Activated CD8-positive, alpha-beta memory T cell treated with anti-CD3 and anti-CD28 coated beads, Interleukin-2, amount 10 ng/mL, durations not matched to agents 7 days and 5 days (primary cell): ENCODE measurements around the gene OR2AG1. TPM values are rescaled to one million over a fixed set of nuclear protein-coding genes. Genes with fewer than 3 reads are reported as not detected.
A peak's percentile ranks its signal among the peaks of the same experiment; 100 is the strongest.

Experiments
- ATAC-seq: fragments of 150-1000 bp; cut with Tn5 transposase; one replicate; pipeline ENCODE4 v1.10.0; 2021; ENCODE audit warnings: moderate library complexity
- CTCF ChIA-PET: fragments of 350-600 bp; sonication (Branson Sonifier 250); formaldehyde crosslinking; loops from one replicate; lab custom pipeline; 2021; ENCODE audit warnings: antibody characterized with exemption; lab: Charles Lee
- DNase-seq: peaks from one replicate; pipeline ENCODE4 v3.0.0-alpha.2; 2020
- H3K27ac Mint-ChIP-seq: one replicate; pipeline ENCODE4 v1.8.0; 2021; ENCODE audit warnings: mild to moderate bottlenecking, mixed read lengths
- H3K27me3 Mint-ChIP-seq: one replicate; pipeline ENCODE4 v1.8.0; 2021; ENCODE audit warnings: mixed read lengths
- H3K36me3 Mint-ChIP-seq: one replicate; pipeline ENCODE4 v1.8.0; 2021; ENCODE audit warnings: mild to moderate bottlenecking, mixed read lengths
- H3K4me1 Mint-ChIP-seq: one replicate; pipeline ENCODE4 v1.8.0; 2021; ENCODE audit warnings: mixed read lengths
- H3K4me3 Mint-ChIP-seq: one replicate; pipeline ENCODE4 v1.8.0; 2021; ENCODE audit warnings: mild to moderate bottlenecking, moderate library complexity, mixed read lengths
- H3K9me3 Mint-ChIP-seq: one replicate; pipeline ENCODE4 v1.8.0; 2022; ENCODE audit warnings: low read depth, mixed read lengths
- total RNA-seq, 2 experiments: library from RNA; stranded (reverse); gene quantifications; one replicate each; pipeline ENCODE4 v1.2.3, GENCODE V29; 2021

OR2AG1 gene
- total RNA-seq, 2 experiments from 2014 or later, result not detected

DNA sequence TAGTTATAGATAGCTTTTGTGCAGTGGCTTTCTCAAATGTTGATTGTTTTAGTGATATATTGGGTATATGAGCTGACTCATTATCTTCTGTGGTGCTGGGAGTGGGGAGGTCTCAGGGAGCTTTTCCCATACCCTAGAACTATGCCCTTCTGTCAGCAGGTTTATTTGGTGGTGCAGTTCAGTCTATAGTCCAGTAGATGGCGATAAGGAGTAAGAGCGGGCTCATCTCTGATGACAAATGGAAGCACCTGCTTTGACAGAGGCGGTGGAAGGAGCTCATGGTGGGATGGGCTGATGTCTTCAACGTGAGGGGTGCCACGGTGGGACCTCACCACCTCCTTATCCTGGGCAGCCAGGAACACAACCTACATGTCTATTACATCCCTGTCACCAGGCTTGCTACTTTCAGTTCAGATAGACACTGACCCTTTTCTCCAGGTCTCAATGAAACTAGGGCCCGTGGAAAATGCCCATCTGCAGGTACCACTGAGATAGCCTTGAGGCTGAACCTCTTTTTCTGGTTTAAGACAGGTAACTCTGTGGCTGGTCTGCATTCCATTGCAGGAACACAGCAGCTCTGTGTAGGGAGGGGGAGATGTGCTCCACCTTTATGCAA is 29.7 kb downstream of the OR2AG1 start:
- Mint-ChIP-seq H3K4me1 (no peaks in the 10 kb centered on the region), H3K9me3 (no peaks in the 10 kb centered on the region), H3K36me3 (no peaks in the 10 kb centered on the region), H3K27ac (no peak overlapping the region), H3K27me3 (peaks cover 23% of the 10 kb centered on the region), H3K4me3 (no peak overlapping the region)
- DNase-seq (peak; percentile 46), ATAC-seq (peak; percentile 76)
- CTCF ChIA-PET, result interaction anchor here (0.8 to 2.1 kb wide), 23 partner anchors 10 to 875 kb away, joined by 3 to 13 read pairs (median 3); partner anchors contain the start of genes MRPL17, OR2AG1 and OR6A2

DNA sequence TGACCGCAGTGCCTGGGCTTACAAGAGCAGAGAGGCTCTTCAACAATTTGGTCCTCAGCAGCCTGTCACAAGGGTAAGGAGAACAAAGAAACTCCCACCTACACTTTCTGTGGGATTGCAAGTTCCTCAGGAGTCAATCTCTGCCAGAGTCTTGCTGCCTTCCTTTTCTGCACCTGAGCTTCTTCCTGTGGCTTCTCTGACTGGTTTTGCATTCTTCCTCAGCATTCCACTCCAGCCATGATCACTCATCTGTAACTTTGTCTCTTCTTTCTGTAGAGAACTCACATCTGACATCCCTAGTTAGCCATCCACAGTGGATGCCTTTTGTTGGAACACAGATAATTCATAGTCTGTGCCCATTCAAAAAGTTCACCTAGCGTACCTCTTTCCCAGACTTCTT is 30.8 kb downstream of the OR2AG1 start:
- H3K9me3 Mint-ChIP-seq, result no peaks in the 10 kb centered on the region
- DNase-seq, result no peak
- no peak overlapping the region for H3K4me3 Mint-ChIP-seq
- no peak overlapping the region for H3K27ac Mint-ChIP-seq
- CTCF ChIA-PET, result interaction anchor here (1.4 kb wide), 1 partner anchor 79 kb away, joined by 3 read pairs; no protein-coding TSS in a partner anchor
- no peak for ATAC-seq
- no peaks in the 10 kb centered on the region for H3K4me1 Mint-ChIP-seq
- H3K36me3 Mint-ChIP-seq, result no peaks in the 10 kb centered on the region
- peaks cover 18% of the 10 kb centered on the region for H3K27me3 Mint-ChIP-seq

DNA sequence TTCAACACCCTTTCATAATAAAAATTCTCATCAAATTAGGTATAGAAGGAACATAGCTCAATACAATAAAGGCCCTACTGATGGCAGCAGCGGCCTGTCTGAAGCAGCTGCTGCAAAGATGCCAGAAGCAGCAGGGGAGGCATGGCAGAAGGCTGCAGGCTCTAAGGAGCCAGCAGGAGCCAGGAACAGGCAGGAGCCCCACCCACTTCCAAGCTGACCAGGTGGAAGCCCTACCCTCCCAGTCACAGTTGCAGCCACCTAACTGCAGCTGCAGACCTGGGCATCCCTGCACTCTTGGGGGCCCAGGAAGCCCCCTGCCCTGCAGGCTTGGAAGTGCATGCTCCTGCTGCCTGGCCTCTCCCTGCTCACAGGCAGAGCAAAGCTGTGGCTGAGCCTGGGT is 34.9 kb downstream of the OR2AG1 start:
- Mint-ChIP-seq H3K9me3 (no peaks in the 10 kb centered on the region), H3K4me3 (no peak overlapping the region), H3K4me1 (no peaks in the 10 kb centered on the region), H3K36me3 (no peaks in the 10 kb centered on the region), H3K27ac (no peak overlapping the region), H3K27me3 (peaks cover 10% of the 10 kb centered on the region)
- ATAC-seq (no peak), DNase-seq (no peak)
- CTCF ChIA-PET, result no interaction called here

- CTCF ChIA-PET, result no interaction called here
- no peaks in the 10 kb centered on the region for H3K36me3 Mint-ChIP-seq
- H3K27me3 Mint-ChIP-seq, result peaks cover 9% of the 10 kb centered on the region
Measured at GRCh38 chr11:6818967-6819366, 36.1 kb downstream of the OR2AG1 start.

DNA sequence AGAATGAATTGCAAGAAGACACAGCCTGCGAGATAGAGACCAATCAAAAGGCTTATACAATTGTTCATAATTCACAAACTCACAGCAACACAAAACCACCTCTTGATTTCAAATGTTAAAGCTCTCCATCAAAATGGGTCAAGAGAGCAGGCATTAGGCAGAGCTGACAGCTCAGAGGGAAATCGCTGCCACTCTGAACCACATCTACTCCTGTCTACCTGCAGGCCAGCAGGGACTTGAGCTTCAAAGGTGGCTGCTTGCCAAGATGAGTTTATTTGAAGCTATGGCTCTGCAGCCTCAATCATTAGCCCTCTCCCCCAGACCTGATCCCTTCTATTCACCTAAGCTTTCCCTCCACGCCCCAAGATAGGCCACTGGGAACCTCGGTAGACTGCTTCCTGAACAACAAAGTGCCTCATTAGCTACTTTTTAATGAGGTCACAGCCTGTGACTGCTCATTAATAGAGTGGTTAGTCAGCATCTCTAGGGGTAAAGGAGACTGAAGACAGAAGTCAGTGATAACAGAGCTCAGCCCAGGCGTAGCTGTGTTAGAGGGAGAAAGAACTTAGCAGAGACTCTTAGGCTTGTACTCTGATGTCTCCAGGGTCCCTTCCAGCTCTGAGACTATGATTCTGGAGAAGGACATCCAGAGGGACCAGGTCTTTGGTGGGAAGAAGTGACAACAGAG is 41.5 kb downstream of the OR2AG1 start:
- CTCF ChIA-PET, result interaction anchor here (2.1 kb wide), 1 partner anchor 12 kb away, joined by 13 read pairs; no protein-coding TSS in a partner anchor
- DNase-seq (no peak), ATAC-seq (no peak)
- Mint-ChIP-seq H3K4me3 (no peak overlapping the region), H3K27ac (no peak overlapping the region), H3K9me3 (no peaks in the 10 kb centered on the region), H3K27me3 (peaks cover 10% of the 10 kb centered on the region), H3K36me3 (no peaks in the 10 kb centered on the region), H3K4me1 (no peaks in the 10 kb centered on the region)

More at GRCh38 chr11:6818967-6819366, 36.1 kb downstream of the OR2AG1 start:
- Mint-ChIP-seq H3K4me1 (no peaks in the 10 kb centered on the region), H3K27ac (no peak overlapping the region), H3K9me3 (no peaks in the 10 kb centered on the region), H3K4me3 (no peak overlapping the region)
- DNase-seq (no peak), ATAC-seq (no peak)

DNA sequence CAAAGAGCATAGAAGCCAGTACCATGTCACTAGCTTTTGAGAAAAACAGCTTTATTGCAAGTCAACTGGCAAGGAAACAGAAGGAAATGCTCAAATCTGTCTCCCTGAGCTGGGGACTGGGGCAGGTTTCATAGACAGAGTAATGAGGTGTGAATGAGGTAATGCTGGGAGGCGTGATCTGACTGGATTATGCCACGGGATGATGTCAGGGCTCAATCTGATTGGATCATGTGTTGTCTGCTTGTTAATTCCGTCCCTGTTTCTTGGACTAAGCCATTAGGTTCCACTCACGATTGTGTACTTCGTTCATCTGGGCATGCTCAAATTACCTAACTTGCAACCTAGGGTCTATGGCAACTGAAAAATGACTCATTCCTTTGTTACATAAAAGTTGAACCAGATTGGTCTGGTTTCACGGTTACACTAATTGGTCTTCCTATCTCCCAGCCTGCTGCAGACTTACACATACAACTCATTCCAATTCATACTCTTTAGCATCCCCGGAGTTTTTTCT is 42.5 kb downstream of the OR2AG1 start:
- peaks cover 10% of the 10 kb centered on the region for H3K27me3 Mint-ChIP-seq
- H3K27ac Mint-ChIP-seq, result no peak overlapping the region
- H3K36me3 Mint-ChIP-seq, result no peaks in the 10 kb centered on the region
- CTCF ChIA-PET, result interaction anchor here (2.1 kb wide), 1 partner anchor 13 kb away, joined by 13 read pairs; no protein-coding TSS in a partner anchor
- ATAC-seq (no peak), DNase-seq (no peak)
- no peaks in the 10 kb centered on the region for H3K9me3 Mint-ChIP-seq
- H3K4me3 Mint-ChIP-seq, result no peak overlapping the region
- H3K4me1 Mint-ChIP-seq, result no peaks in the 10 kb centered on the region

DNA sequence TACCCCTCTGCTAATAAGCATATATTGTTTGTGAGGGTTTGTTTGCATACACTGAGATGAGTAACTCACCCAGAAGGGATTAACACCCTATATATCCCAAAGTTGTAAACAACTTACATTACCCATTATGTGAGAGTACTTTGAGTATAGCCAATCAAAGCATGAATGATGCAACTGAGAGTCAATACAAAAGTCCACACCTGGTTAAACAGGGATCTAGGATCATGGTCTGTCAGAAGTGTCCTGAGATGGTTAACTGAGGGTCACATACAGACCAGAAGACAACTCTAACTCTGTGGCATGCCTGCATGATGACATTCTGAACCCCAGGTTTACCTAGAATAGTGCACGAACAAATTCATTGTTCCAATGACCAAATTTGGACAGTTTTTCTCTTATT is 45.3 kb downstream of the OR2AG1 start:
- Mint-ChIP-seq H3K27ac (no peak overlapping the region), H3K9me3 (no peaks in the 10 kb centered on the region), H3K36me3 (no peaks in the 10 kb centered on the region), H3K4me1 (no peaks in the 10 kb centered on the region), H3K27me3 (peaks cover 13% of the 10 kb centered on the region), H3K4me3 (no peak overlapping the region)
- DNase-seq, result no peak
- CTCF ChIA-PET, result interaction anchor here (1.2 kb wide), 1 partner anchor 16 kb away, joined by 3 read pairs; no protein-coding TSS in a partner anchor
- no peak for ATAC-seq

- CTCF ChIA-PET, result interaction anchor here (1.2 kb wide), 1 partner anchor 21 kb away, joined by 3 read pairs; no protein-coding TSS in a partner anchor
- no peak for ATAC-seq
- DNase-seq, result no peak
Measured at GRCh38 chr11:6833356-6833755, 50.5 kb downstream of the OR2AG1 start.

GRCh38 chr11:6834021-6834420 is 51.2 kb downstream of the OR2AG1 start:
- H3K4me1 Mint-ChIP-seq, result no peaks in the 10 kb centered on the region
- no peak overlapping the region for H3K4me3 Mint-ChIP-seq
- no peak overlapping the region for H3K27ac Mint-ChIP-seq
- peaks cover 29% of the 10 kb centered on the region for H3K27me3 Mint-ChIP-seq
- no peaks in the 10 kb centered on the region for H3K9me3 Mint-ChIP-seq
- CTCF ChIA-PET, result interaction anchor here (0.9 to 1.2 kb wide), 2 partner anchors 22 to 89 kb away, joined by 3 read pairs; no protein-coding TSS in a partner anchor
- no peaks in the 10 kb centered on the region for H3K36me3 Mint-ChIP-seq
- ATAC-seq (no peak), DNase-seq (no peak)

More at GRCh38 chr11:6833356-6833755, 50.5 kb downstream of the OR2AG1 start:
- H3K9me3 Mint-ChIP-seq, result no peaks in the 10 kb centered on the region
- H3K27ac Mint-ChIP-seq, result no peak overlapping the region
- no peak overlapping the region for H3K4me3 Mint-ChIP-seq
- peaks cover 29% of the 10 kb centered on the region for H3K27me3 Mint-ChIP-seq
- H3K36me3 Mint-ChIP-seq, result no peaks in the 10 kb centered on the region
- no peaks in the 10 kb centered on the region for H3K4me1 Mint-ChIP-seq

Other genes starting within 250 kb of the OR2AG1 start
- gene RRP8, start 179.4 kb upstream of the OR2AG1 start, total RNA-seq, result 10 to 100 TPM; 25.6 to 33.1 TPM
- gene ILK, start 179.2 kb upstream of the OR2AG1 start, total RNA-seq, result 100 to 1,000 TPM; 151 to 161 TPM
- gene TAF10, start 170.8 kb upstream of the OR2AG1 start, total RNA-seq, result 100 to 1,000 TPM; 134 to 144 TPM
- 10 to 100 TPM; 76.8 to 79.3 TPM for gene TPP1, start 163.6 kb upstream of the OR2AG1 start, total RNA-seq
- gene DCHS1, start 127.2 kb upstream of the OR2AG1 start, total RNA-seq, result under 1 TPM; 0.14 to 0.32 TPM
- 10 to 100 TPM; 69.4 to 81.0 TPM for gene MRPL17, start 99.7 kb upstream of the OR2AG1 start, total RNA-seq
- gene OR2AG2, start 11.0 kb upstream of the OR2AG1 start, total RNA-seq, result not detected
- gene OR6A2, start 16.7 kb downstream of the OR2AG1 start, total RNA-seq, result not detected
- not detected for gene OR10A5, start 62.7 kb downstream of the OR2AG1 start, total RNA-seq
- not detected for gene OR10A2, start 80.0 kb downstream of the OR2AG1 start, total RNA-seq
- not detected for gene OR10A4, start 93.6 kb downstream of the OR2AG1 start, total RNA-seq
- gene OR2D2, start 109.5 kb downstream of the OR2AG1 start, total RNA-seq, result under 1 TPM in 1 of 2 experiments, not detected in 1; 0.21 TPM
- gene OR2D3, start 138.0 kb downstream of the OR2AG1 start, total RNA-seq, result not detected
- gene ZNF215, start 143.4 kb downstream of the OR2AG1 start, total RNA-seq, result 1 to 10 TPM; 1.1 to 1.4 TPM
- gene ZNF214, start 237.3 kb downstream of the OR2AG1 start, total RNA-seq, result not detected
- under 1 TPM in 1 of 2 experiments, not detected in 1; 0.05 TPM for gene NLRP14, start 237.5 kb downstream of the OR2AG1 start, total RNA-seq